A673 (cell line): ENCODE results near the gene LUZP2. TPM values are rescaled to one million over a fixed set of nuclear protein-coding genes. Genes with fewer than 3 reads are reported as not detected.

Experiments used
- BruUV-seq: library from RNA; stranded (reverse); fragments of 400-500 nt; replicated peaks from 2 replicates; lab custom pipeline; 2021; lab: Mats Ljungman, UMichigan
- CTCF ChIA-PET: fragments of 300-600 bp; sonication (Branson Sonifier 250); formaldehyde crosslinking; loops from one replicate; lab custom pipeline; 2022; ENCODE audit warnings: antibody characterized with exemption; lab: Charles Lee
- POLR2A ChIA-PET: fragments of 300-600 bp; sonication (Branson Sonifier 250); formaldehyde crosslinking; loops from one replicate; lab custom pipeline; 2022; ENCODE audit warnings: antibody characterized with exemption; ENCODE audit not compliant: low non-redundant PET; lab: Charles Lee
- DNase-seq: peaks from one replicate; pipeline ENCODE4 v3.0.0-alpha.2; 2015; ENCODE audit warnings: low spot score
- H3K27ac ChIP-seq: fragments of 200-600 bp; sonication (generic); 2 replicates; pipeline ENCODE4 v1.5.1; 2016; ENCODE audit warnings: mixed run types, low read depth, mild to moderate bottlenecking, mixed read lengths, antibody characterized with exemption, low read length; ENCODE audit not compliant: poor library complexity, severe bottlenecking
- H3K27me3 ChIP-seq: fragments of 200-600 bp; sonication (generic); replicated peaks from 2 replicates; pipeline ENCODE4 v1.6.1; 2017; ENCODE audit warnings: mixed run types, low read depth, mild to moderate bottlenecking, mixed read lengths, antibody characterized with exemption, low read length; ENCODE audit not compliant: insufficient read depth, poor library complexity
- H3K36me3 ChIP-seq: fragments of 200-600 bp; sonication (generic); 2 replicates; pipeline ENCODE4 v1.6.1; 2016; ENCODE audit warnings: mixed run types, mild to moderate bottlenecking, mixed read lengths, antibody characterized with exemption, low read length; ENCODE audit not compliant: insufficient read depth, poor library complexity, severe bottlenecking
- H3K4me1 ChIP-seq: fragments of 200-600 bp; sonication (generic); 2 replicates; pipeline ENCODE4 v1.6.1; 2017; ENCODE audit warnings: mixed run types, mild to moderate bottlenecking, mixed read lengths, antibody characterized with exemption, low read length; ENCODE audit not compliant: insufficient read depth, poor library complexity, severe bottlenecking
- H3K4me3 ChIP-seq: fragments of 200-600 bp; sonication (generic); 2 replicates; pipeline ENCODE4 v1.5.1; 2016; ENCODE audit warnings: low read depth, mixed run types, mild to moderate bottlenecking, mixed read lengths, low read length; ENCODE audit not compliant: poor library complexity, severe bottlenecking
- H3K9me3 ChIP-seq: fragments of 200-600 bp; sonication (generic); 2 replicates; pipeline ENCODE4 v1.6.1; 2016; ENCODE audit warnings: mixed run types, low read depth, mild to moderate bottlenecking, mixed read lengths, antibody characterized with exemption, low read length; ENCODE audit not compliant: poor library complexity, severe bottlenecking
- EZH2 ChIP-seq: fragments of 200-600 bp; sonication (generic); IDR thresholded peaks from 2 replicates; pipeline ENCODE4 v1.6.1; 2017; ENCODE audit warnings: borderline replicate concordance, low read depth, mild to moderate bottlenecking, mixed read lengths, antibody characterized with exemption, low read length; ENCODE audit not compliant: poor library complexity, severe bottlenecking
- intact Hi-C: fragments of 100-400 bp; cut with micrococcal nuclease; formaldehyde crosslinking; loops from one replicate; pipeline ENCODE4 v1.10.0; 2022; ENCODE audit not compliant: unreplicated experiment
- total RNA-seq: library from RNA; stranded (reverse); gene quantifications from 2 replicates; pipeline ENCODE4 v1.2.3, GENCODE V29; 2021
- TF ChIP-seq, protein P1 (sequence below): fragments of 300-800, 200-600 bp; sonication (generic); conservative IDR thresholded peaks from 2 replicates; pipeline ENCODE4 v1.5.1; 2017; ENCODE audit warnings: low read depth, mild to moderate bottlenecking, antibody characterized with exemption, low read length, moderate library complexity, mixed read lengths

The LUZP2 gene
- total RNA-seq, 1 experiment from 2014 or later = 0.15 TPM

DNA sequence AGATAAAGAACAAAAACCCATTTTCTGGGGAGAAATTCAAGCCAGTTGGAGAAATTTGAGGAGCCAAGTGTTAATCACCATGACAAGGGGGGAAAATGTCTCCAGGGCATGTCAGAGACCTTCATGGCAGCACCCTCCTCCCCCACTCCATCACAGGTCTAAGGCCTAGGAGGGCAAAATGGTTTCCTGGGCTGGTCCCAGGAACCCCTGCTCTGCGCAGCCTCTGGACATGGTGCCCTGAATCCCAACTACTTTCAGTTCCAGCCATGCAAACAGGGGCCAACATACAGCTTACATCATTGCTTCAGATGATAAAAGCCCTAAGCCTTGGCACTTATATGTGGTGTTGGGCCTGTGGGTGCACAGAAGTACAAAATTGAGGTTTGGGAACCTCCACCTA lies 167.5 kb downstream of the LUZP2 start:
- CTCF ChIA-PET = no interaction called here
- H3K36me3 ChIP-seq = no peaks in the 10 kb centered on the region
- POLR2A ChIA-PET = no interaction called here
- H3K27ac ChIP-seq = no peak overlapping the region
- no peaks in the 10 kb centered on the region for H3K27me3 ChIP-seq
- no peaks in the 10 kb centered on the region for H3K4me1 ChIP-seq
- intact Hi-C loops = no loop called here
- H3K4me3 ChIP-seq = no peak overlapping the region
- BruUV-seq = no TSS peak
- TF ChIP-seq, protein P1, sequence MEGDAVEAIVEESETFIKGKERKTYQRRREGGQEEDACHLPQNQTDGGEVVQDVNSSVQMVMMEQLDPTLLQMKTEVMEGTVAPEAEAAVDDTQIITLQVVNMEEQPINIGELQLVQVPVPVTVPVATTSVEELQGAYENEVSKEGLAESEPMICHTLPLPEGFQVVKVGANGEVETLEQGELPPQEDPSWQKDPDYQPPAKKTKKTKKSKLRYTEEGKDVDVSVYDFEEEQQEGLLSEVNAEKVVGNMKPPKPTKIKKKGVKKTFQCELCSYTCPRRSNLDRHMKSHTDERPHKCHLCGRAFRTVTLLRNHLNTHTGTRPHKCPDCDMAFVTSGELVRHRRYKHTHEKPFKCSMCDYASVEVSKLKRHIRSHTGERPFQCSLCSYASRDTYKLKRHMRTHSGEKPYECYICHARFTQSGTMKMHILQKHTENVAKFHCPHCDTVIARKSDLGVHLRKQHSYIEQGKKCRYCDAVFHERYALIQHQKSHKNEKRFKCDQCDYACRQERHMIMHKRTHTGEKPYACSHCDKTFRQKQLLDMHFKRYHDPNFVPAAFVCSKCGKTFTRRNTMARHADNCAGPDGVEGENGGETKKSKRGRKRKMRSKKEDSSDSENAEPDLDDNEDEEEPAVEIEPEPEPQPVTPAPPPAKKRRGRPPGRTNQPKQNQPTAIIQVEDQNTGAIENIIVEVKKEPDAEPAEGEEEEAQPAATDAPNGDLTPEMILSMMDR = no peak
- TF ChIP-seq EZH2 = no peak
- no peak for DNase-seq
- H3K9me3 ChIP-seq = no peaks in the 10 kb centered on the region

DNA sequence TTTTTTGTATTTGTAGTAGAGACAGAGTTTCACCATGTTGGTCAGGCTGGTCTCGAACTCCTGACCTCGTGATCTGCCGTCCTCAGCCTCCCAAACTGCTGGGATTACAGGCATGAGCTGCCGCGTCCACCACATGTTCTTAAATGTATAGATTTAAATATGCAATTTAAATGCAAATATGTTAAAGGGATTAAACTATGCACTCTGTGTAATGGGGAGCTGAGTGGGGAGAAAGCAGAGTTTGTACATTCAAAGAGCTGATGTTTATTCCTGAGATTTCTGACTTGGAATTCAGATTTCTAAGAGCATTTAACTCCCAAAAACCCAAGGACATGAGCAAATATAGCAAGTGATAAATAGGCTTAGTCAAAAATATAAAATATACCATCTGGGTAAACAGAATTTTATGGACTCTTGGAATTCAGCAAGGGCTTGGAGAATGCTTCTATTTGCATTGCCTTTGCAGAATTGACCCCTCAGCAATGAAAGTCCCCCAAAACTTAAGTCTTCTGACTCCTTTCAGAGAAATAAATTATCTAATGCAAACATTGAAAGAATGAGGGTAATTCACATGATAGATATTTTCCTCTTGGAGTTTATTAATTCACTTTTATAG lies 170.6 kb downstream of the LUZP2 start:
- Histone ChIP-seq H3K4me1 (no peaks in the 10 kb centered on the region), H3K27ac (no peak overlapping the region), H3K9me3 (no peaks in the 10 kb centered on the region), H3K36me3 (no peaks in the 10 kb centered on the region), H3K27me3 (no peaks in the 10 kb centered on the region), H3K4me3 (no peak overlapping the region)
- POLR2A ChIA-PET = no interaction called here
- DNase-seq = no peak
- intact Hi-C loops = no loop called here
- no TSS peak for BruUV-seq
- CTCF ChIA-PET = no interaction called here
- TF ChIP-seq, protein P1 = no peak

GRCh38 chr11:24678703-24679348 lies 182.0 kb downstream of the LUZP2 start:
- no TSS peak for BruUV-seq
- Histone ChIP-seq H3K27me3 (no peaks in the 10 kb centered on the region), H3K4me1 (no peaks in the 10 kb centered on the region), H3K36me3 (no peaks in the 10 kb centered on the region), H3K9me3 (no peaks in the 10 kb centered on the region), H3K27ac (no peak overlapping the region), H3K4me3 (no peak overlapping the region)
- intact Hi-C loops = no loop called here
- DNase-seq = no peak
- TF ChIP-seq, protein P1 = no peak
- no peak for TF ChIP-seq EZH2
- ChIA-PET POLR2A (no interaction called here), CTCF (no interaction called here)
